ENCODE measurements around the gene S1PR3.

The S1PR3 gene

GRCh38 chr9:89046832-89047231 is 55.6 kb downstream of the S1PR3 start:
- Histone ChIP-seq H3K9me3 (ENCODE audit: low read depth, low read length) (no peaks in the 10 kb centered on the region), H3K4me3 (no peak overlapping the region), H3K36me3 (ENCODE audit: insufficient read depth, low read length) (no peaks in the 10 kb centered on the region), H3K9ac (ENCODE audit: insufficient read length) (no peak overlapping the region), H3K27ac (no peak overlapping the region)
- no peak for TF ChIP-seq EZH2 (IDR thresholded peaks at IDR 0.05)
- TF ChIP-seq POLR2AphosphoS5 (IDR thresholded peaks at IDR 0.05; ENCODE audit: borderline replicate concordance, low read depth, low read length) = no peak
- no peak for TF ChIP-seq FOXP2 (optimal IDR thresholded peaks at IDR 0.05; ENCODE audit: control extremely low read depth, extremely low read length, insufficient read depth)
- no peak for DNase-seq (ENCODE audit: low read depth, low spot score)

GRCh38 chr9:89047667-89048066 is 56.4 kb downstream of the S1PR3 start:
- DNase-seq (ENCODE audit: low read depth, low spot score) = no peak
- Histone ChIP-seq H3K27ac (no peak overlapping the region), H3K9ac (ENCODE audit: insufficient read length) (no peak overlapping the region), H3K4me3 (no peak overlapping the region), H3K36me3 (ENCODE audit: insufficient read depth, low read length) (no peaks in the 10 kb centered on the region), H3K9me3 (ENCODE audit: low read depth, low read length) (no peaks in the 10 kb centered on the region)
- TF ChIP-seq FOXP2 (optimal IDR thresholded peaks at IDR 0.05; ENCODE audit: control extremely low read depth, extremely low read length, insufficient read depth) (no peak), EZH2 (IDR thresholded peaks at IDR 0.05) (no peak)

- TF ChIP-seq FOXP2 (optimal IDR thresholded peaks at IDR 0.05; ENCODE audit: control extremely low read depth, extremely low read length, insufficient read depth) (no peak), EZH2 (IDR thresholded peaks at IDR 0.05) (no peak), POLR2AphosphoS5 (IDR thresholded peaks at IDR 0.05; ENCODE audit: borderline replicate concordance, low read depth, low read length) (no peak)
- H3K9ac ChIP-seq (ENCODE audit: insufficient read length) = no peak overlapping the region
- H3K9me3 ChIP-seq (ENCODE audit: low read depth, low read length) = no peaks in the 10 kb centered on the region
- no peak overlapping the region for H3K27ac ChIP-seq
- no peak for DNase-seq (ENCODE audit: low read depth, low spot score)
- H3K36me3 ChIP-seq (ENCODE audit: insufficient read depth, low read length) = no peaks in the 10 kb centered on the region
- no peak overlapping the region for H3K4me3 ChIP-seq
These were observed 57.3 kb downstream of the S1PR3 start for GRCh38 chr9:89048616-89049015.

GRCh38 chr9:89049646-89050045 is 58.4 kb downstream of the S1PR3 start:
- Histone ChIP-seq H3K4me3 (no peak overlapping the region), H3K9ac (ENCODE audit: insufficient read length) (no peak overlapping the region), H3K27ac (no peak overlapping the region), H3K36me3 (ENCODE audit: insufficient read depth, low read length) (no peaks in the 10 kb centered on the region), H3K9me3 (ENCODE audit: low read depth, low read length) (no peaks in the 10 kb centered on the region)
- TF ChIP-seq EZH2 (IDR thresholded peaks at IDR 0.05) (no peak), FOXP2 (optimal IDR thresholded peaks at IDR 0.05; ENCODE audit: control extremely low read depth, extremely low read length, insufficient read depth) (no peak), POLR2AphosphoS5 (IDR thresholded peaks at IDR 0.05; ENCODE audit: borderline replicate concordance, low read depth, low read length) (no peak)
- no peak for DNase-seq (ENCODE audit: low read depth, low spot score)

- no peak overlapping the region for H3K4me3 ChIP-seq
- no peak for DNase-seq (ENCODE audit: low read depth, low spot score)
- no peak overlapping the region for H3K9ac ChIP-seq (ENCODE audit: insufficient read length)
- no peak for TF ChIP-seq EZH2 (IDR thresholded peaks at IDR 0.05)
- H3K27ac ChIP-seq = no peak overlapping the region
- H3K36me3 ChIP-seq (ENCODE audit: insufficient read depth, low read length) = no peaks in the 10 kb centered on the region
- H3K9me3 ChIP-seq (ENCODE audit: low read depth, low read length) = no peaks in the 10 kb centered on the region
These were observed 60.3 kb downstream of the S1PR3 start for GRCh38 chr9:89051421-89052025.

- no peak overlapping the region for H3K27ac ChIP-seq
These were observed 61.3 kb downstream of the S1PR3 start for GRCh38 chr9:89052470-89053097.

GRCh38 chr9:89053301-89053700 is 62.0 kb downstream of the S1PR3 start:
- no peak overlapping the region for H3K4me3 ChIP-seq

More at GRCh38 chr9:89052470-89053097, 61.3 kb downstream of the S1PR3 start:
- Histone ChIP-seq H3K9me3 (ENCODE audit: low read depth, low read length) (no peaks in the 10 kb centered on the region), H3K9ac (ENCODE audit: insufficient read length) (no peak overlapping the region), H3K4me3 (no peak overlapping the region), H3K36me3 (ENCODE audit: insufficient read depth, low read length) (no peaks in the 10 kb centered on the region)
- no peak for TF ChIP-seq FOXP2 (optimal IDR thresholded peaks at IDR 0.05; ENCODE audit: control extremely low read depth, extremely low read length, insufficient read depth)
- TF ChIP-seq POLR2AphosphoS5 (IDR thresholded peaks at IDR 0.05; ENCODE audit: borderline replicate concordance, low read depth, low read length) = no peak
- DNase-seq (ENCODE audit: low read depth, low spot score) = no peak

More at GRCh38 chr9:89053301-89053700, 62.0 kb downstream of the S1PR3 start:
- H3K27ac ChIP-seq = no peak overlapping the region
- no peak overlapping the region for H3K9ac ChIP-seq (ENCODE audit: insufficient read length)
- no peaks in the 10 kb centered on the region for H3K9me3 ChIP-seq (ENCODE audit: low read depth, low read length)
- no peaks in the 10 kb centered on the region for H3K36me3 ChIP-seq (ENCODE audit: insufficient read depth, low read length)
- DNase-seq (ENCODE audit: low read depth, low spot score) = no peak
- TF ChIP-seq FOXP2 (optimal IDR thresholded peaks at IDR 0.05; ENCODE audit: control extremely low read depth, extremely low read length, insufficient read depth) = no peak
- TF ChIP-seq POLR2AphosphoS5 (IDR thresholded peaks at IDR 0.05; ENCODE audit: borderline replicate concordance, low read depth, low read length) = no peak
- no peak for TF ChIP-seq EZH2 (IDR thresholded peaks at IDR 0.05)

Measured in SK-N-MC (cell line).